Left ventricle myocardium inferior (tissue), 1 donor: Measurements from ENCODE around the gene MEA1. TPM values are rescaled to one million over a fixed set of nuclear protein-coding genes. Genes with fewer than 3 reads are reported as not detected.

ENCODE experiments used
- DNase-seq: peaks from one replicate; pipeline ENCODE4 v3.0.0-alpha.2; 2020
- H3K27ac ChIP-seq: fragments of 200-600 bp; replicated peaks from 2 replicates; pipeline ENCODE4 v1.8.0; 2021
- H3K27me3 ChIP-seq: fragments of 200-600 bp; 2 replicates; pipeline ENCODE4 v1.8.0; 2021; ENCODE audit warnings: low read depth
- H3K36me3 ChIP-seq: fragments of 200-600 bp; 2 replicates; pipeline ENCODE4 v1.8.0; 2021
- H3K4me1 ChIP-seq: fragments of 200-600 bp; 2 replicates; pipeline ENCODE4 v1.8.0; 2021
- H3K4me3 ChIP-seq: fragments of 200-600 bp; 2 replicates; pipeline ENCODE4 v1.8.0; 2021; ENCODE audit warnings: mild to moderate bottlenecking, moderate library complexity
- H3K9me3 ChIP-seq: fragments of 200-600 bp; replicated peaks from 2 replicates; pipeline ENCODE4 v1.8.0; 2021
- intact Hi-C: fragments of 100-400 bp; cut with micrococcal nuclease; formaldehyde crosslinking; loops from one replicate; pipeline ENCODE4 v1.11.0; 2022
- total RNA-seq: library from RNA; stranded (reverse); fragmentation: NEBNext Ultra II Directional; extraction: Animal tissue kit (Norgen Biotek cat#: 25700); gene quantifications from one replicate; pipeline ENCODE4 v1.2.1, GENCODE V29; 2021
- TF ChIP-seq, protein P1 (sequence below): fragments of 200-600 bp; IDR thresholded peaks from 2 replicates; pipeline ENCODE4 v1.8.0; 2021; ENCODE audit warnings: antibody characterized with exemption, mild to moderate bottlenecking, borderline replicate concordance
- donor health status: DM: no; HTN: yes; CAD: no; lungs with severe emphysema.

Gene MEA1
- total RNA-seq, 1 donor from 2014 or later, result 32.6 TPM

DNA sequence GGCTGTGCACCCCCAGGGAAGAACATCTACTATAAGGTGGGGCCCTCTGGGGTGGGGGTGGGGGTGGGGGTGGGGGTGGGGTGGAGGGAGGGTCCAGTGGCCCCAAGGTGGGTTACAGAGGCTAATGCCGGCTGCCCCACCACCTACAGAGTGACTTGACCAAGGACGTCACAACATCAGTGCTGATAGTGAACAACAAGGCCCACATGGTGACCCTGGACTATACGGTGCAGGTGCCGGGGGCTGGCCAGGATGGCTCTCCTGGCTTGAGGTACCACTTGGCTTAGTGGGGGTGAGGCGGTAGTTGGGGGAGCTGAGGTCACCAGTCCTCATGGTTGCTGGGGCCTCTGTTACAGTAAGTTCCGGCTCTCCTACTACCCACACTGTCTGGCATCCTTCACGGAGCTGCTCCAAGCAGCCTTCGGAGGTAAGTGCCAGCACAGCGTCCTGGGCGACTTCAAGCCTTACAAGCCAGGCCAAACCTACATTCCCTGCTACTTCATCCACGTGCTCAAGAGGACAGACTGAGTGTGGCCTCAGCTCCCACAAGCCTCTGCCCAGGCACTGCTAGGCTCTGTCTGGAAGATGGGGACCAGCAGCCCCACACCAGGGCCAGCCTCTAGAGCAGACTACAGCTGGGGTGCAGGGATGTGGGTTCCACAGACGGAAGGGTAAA, 50.4 kb downstream of the MEA1 start:
- H3K27me3 ChIP-seq, result no peaks in the 10 kb centered on the region
- peaks cover 17% of the 10 kb centered on the region for H3K4me1 ChIP-seq
- no peak overlapping the region for H3K4me3 ChIP-seq
- no peak for DNase-seq
- TF ChIP-seq, protein P1, sequence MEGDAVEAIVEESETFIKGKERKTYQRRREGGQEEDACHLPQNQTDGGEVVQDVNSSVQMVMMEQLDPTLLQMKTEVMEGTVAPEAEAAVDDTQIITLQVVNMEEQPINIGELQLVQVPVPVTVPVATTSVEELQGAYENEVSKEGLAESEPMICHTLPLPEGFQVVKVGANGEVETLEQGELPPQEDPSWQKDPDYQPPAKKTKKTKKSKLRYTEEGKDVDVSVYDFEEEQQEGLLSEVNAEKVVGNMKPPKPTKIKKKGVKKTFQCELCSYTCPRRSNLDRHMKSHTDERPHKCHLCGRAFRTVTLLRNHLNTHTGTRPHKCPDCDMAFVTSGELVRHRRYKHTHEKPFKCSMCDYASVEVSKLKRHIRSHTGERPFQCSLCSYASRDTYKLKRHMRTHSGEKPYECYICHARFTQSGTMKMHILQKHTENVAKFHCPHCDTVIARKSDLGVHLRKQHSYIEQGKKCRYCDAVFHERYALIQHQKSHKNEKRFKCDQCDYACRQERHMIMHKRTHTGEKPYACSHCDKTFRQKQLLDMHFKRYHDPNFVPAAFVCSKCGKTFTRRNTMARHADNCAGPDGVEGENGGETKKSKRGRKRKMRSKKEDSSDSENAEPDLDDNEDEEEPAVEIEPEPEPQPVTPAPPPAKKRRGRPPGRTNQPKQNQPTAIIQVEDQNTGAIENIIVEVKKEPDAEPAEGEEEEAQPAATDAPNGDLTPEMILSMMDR, result no peak
- H3K27ac ChIP-seq, result no peak overlapping the region
- intact Hi-C loops, result no loop called here
- H3K9me3 ChIP-seq, result no peaks in the 10 kb centered on the region
- H3K36me3 ChIP-seq, result peaks cover 58% of the 10 kb centered on the region

GRCh38 chr6:42962502-42963178, 51.1 kb downstream of the MEA1 start:
- intact Hi-C loops, result no loop called here
- Histone ChIP-seq H3K27me3 (no peaks in the 10 kb centered on the region), H3K4me3 (no peak overlapping the region), H3K9me3 (no peaks in the 10 kb centered on the region), H3K36me3 (peaks cover 51% of the 10 kb centered on the region), H3K27ac (no peak overlapping the region), H3K4me1 (peaks cover 17% of the 10 kb centered on the region)
- TF ChIP-seq, protein P1, result no peak
- DNase-seq, result no peak

- Histone ChIP-seq H3K4me1 (peaks cover 17% of the 10 kb centered on the region), H3K27ac (no peak overlapping the region), H3K36me3 (peaks cover 46% of the 10 kb centered on the region), H3K4me3 (no peak overlapping the region), H3K27me3 (no peaks in the 10 kb centered on the region), H3K9me3 (no peaks in the 10 kb centered on the region)
- TF ChIP-seq, protein P1, result no peak
- intact Hi-C loops, result no loop called here
- no peak for DNase-seq
These were observed 51.6 kb downstream of the MEA1 start for GRCh38 chr6:42962096-42962495.

Other genes starting within 250 kb of the MEA1 start
- gene BICRAL, start 231.9 kb downstream of the MEA1 start, total RNA-seq, result 12.0 TPM
- gene RPL7L1, start 134.3 kb downstream of the MEA1 start, total RNA-seq, result 42.2 TPM
- not detected for gene PTCRA, start 97.9 kb downstream of the MEA1 start, total RNA-seq
- gene CNPY3, start 84.5 kb downstream of the MEA1 start, total RNA-seq, result 20.1 TPM
- 0.77 TPM for gene GNMT, start 53.2 kb downstream of the MEA1 start, total RNA-seq
- gene PEX6, start 34.8 kb downstream of the MEA1 start, total RNA-seq, result 28.9 TPM
- 32.7 TPM for gene PPP2R5D, start 29.4 kb downstream of the MEA1 start, total RNA-seq
- gene KLHDC3, start 303 bp upstream of the MEA1 start, total RNA-seq, result 108 TPM
- 24.8 TPM for gene RRP36, start 7.7 kb upstream of the MEA1 start, total RNA-seq
- gene CUL7, start 39.9 kb upstream of the MEA1 start, total RNA-seq, result 7.0 TPM
- 94.9 TPM for gene MRPL2, start 45.5 kb upstream of the MEA1 start, total RNA-seq
- 36.1 TPM for gene KLC4, start 45.7 kb upstream of the MEA1 start, total RNA-seq
- gene PTK7, start 62.4 kb upstream of the MEA1 start, total RNA-seq, result 2.6 TPM
- gene SRF, start 157.3 kb upstream of the MEA1 start, total RNA-seq, result 61.8 TPM
- gene CUL9, start 168.2 kb upstream of the MEA1 start, total RNA-seq, result 14.7 TPM
- gene DNPH1, start 215.5 kb upstream of the MEA1 start, total RNA-seq, result 27.7 TPM
- gene TTBK1, start 229.5 kb upstream of the MEA1 start, total RNA-seq, result 0.27 TPM